ENCODE results near the gene COL13A1.

COL13A1 gene

GRCh38 chr10:69955897-69956740 is 154.4 kb downstream of the COL13A1 start:
- no peak for DNase-seq

- no peak for DNase-seq
Observed at GRCh38 chr10:69956741-69957230, 155.1 kb downstream of the COL13A1 start.

- no peak for DNase-seq
Observed at GRCh38 chr10:69957241-69957885, 155.7 kb downstream of the COL13A1 start.

- DNase-seq, result no peak
Observed at GRCh38 chr10:69957886-69958555, 156.3 kb downstream of the COL13A1 start.

- no peak for DNase-seq
Observed at GRCh38 chr10:69958556-69958902, 156.8 kb downstream of the COL13A1 start.

- DNase-seq, result no peak
Observed at GRCh38 chr10:69959911-69960310, 158.2 kb downstream of the COL13A1 start.

- no peak for DNase-seq
Observed at GRCh38 chr10:69960606-69960987, 158.9 kb downstream of the COL13A1 start.

GRCh38 chr10:69960988-69961880 is 159.5 kb downstream of the COL13A1 start:
- no peak for DNase-seq

- no peak for DNase-seq
Observed at GRCh38 chr10:69961881-69962745, 160.4 kb downstream of the COL13A1 start.

GRCh38 chr10:69962746-69963135 is 161.0 kb downstream of the COL13A1 start:
- no peak for DNase-seq

GRCh38 chr10:69963178-69963834 is 161.6 kb downstream of the COL13A1 start:
- no peak for DNase-seq

GRCh38 chr10:69963835-69964710 is 162.4 kb downstream of the COL13A1 start:
- no peak for DNase-seq

GRCh38 chr10:69965086-69965485 is 163.4 kb downstream of the COL13A1 start:
- DNase-seq, result no peak

- DNase-seq, result no peak
Observed at GRCh38 chr10:69965919-69966662, 164.4 kb downstream of the COL13A1 start.

GRCh38 chr10:69968830-69969229 is 167.1 kb downstream of the COL13A1 start:
- no peak for DNase-seq

- DNase-seq, result no peak
Observed at GRCh38 chr10:69969977-69970376, 168.3 kb downstream of the COL13A1 start.

- no peak for DNase-seq
Observed at GRCh38 chr10:69972981-69973397, 171.3 kb downstream of the COL13A1 start.

- no peak for DNase-seq
Observed at GRCh38 chr10:69973678-69974077, 172.0 kb downstream of the COL13A1 start.

- DNase-seq, result no peak
Observed at GRCh38 chr10:69974551-69975155, 172.9 kb downstream of the COL13A1 start.
